SK-N-SH treated with all-trans-retinoic acid at 6 μM for 48 hours (cell line): ENCODE data around the gene CILP.

Experiments
- ATAC-seq: fragments of 200-7000 bp; cut with Tn5 transposase; 3 replicates; pipeline ENCODE4 v1.9.1; 2020; ENCODE audit warnings: mild to moderate bottlenecking, moderate library complexity
- ARNTL ChIP-seq: fragments of 450-650 bp; formaldehyde crosslinking; IDR thresholded peaks from 2 replicates; pipeline ENCODE4 v1.5.0; 2020; ENCODE audit warnings: low read depth, mild to moderate bottlenecking, moderate library complexity, borderline replicate concordance
- BACH2 ChIP-seq: fragments of 250-450 bp; sonication (Bioruptor Pico); IDR thresholded peaks from 2 replicates; pipeline ENCODE4 v1.9.0; 2021; ENCODE audit warnings: mild to moderate bottlenecking, borderline replicate concordance
- CSDC2 ChIP-seq: fragments of 250-450 bp; sonication (Bioruptor Pico); IDR thresholded peaks from 2 replicates; pipeline ENCODE4 v1.5.0; 2020; ENCODE audit warnings: mild to moderate bottlenecking, moderate library complexity
- GLIS3 ChIP-seq: fragments of 250-450 bp; sonication (Bioruptor Pico); IDR thresholded peaks from 2 replicates; pipeline ENCODE4 v1.5.0; 2020; ENCODE audit warnings: mild to moderate bottlenecking, moderate library complexity
- ISL1 ChIP-seq: fragments of 250-450 bp; sonication (Bioruptor Pico); IDR thresholded peaks from 2 replicates; pipeline ENCODE4 v2.1.2; 2022; ENCODE audit warnings: mild to moderate bottlenecking, moderate library complexity
- PPARA ChIP-seq: fragments of 250-450 bp; sonication (Bioruptor Pico); IDR thresholded peaks from 2 replicates; pipeline ENCODE4 v1.5.0; 2020; ENCODE audit warnings: mild to moderate bottlenecking, borderline replicate concordance
- SNAI2 ChIP-seq: fragments of 250-450 bp; sonication (Bioruptor Pico); IDR thresholded peaks from 2 replicates; pipeline ENCODE4 v1.5.0; 2020; ENCODE audit warnings: mild to moderate bottlenecking, moderate library complexity
- TCF4 ChIP-seq: fragments of 250-450 bp; sonication (Bioruptor Pico); IDR thresholded peaks from 2 replicates; pipeline ENCODE4 v1.8.0; 2021; ENCODE audit warnings: mild to moderate bottlenecking, moderate library complexity, borderline replicate concordance
- TOX ChIP-seq: fragments of 250-450 bp; sonication (Bioruptor Pico); IDR thresholded peaks from 2 replicates; pipeline ENCODE4 v1.8.0; 2021; ENCODE audit warnings: mild to moderate bottlenecking, moderate library complexity, borderline replicate concordance
- ZFP3 ChIP-seq: fragments of 250-450 bp; sonication (Bioruptor Pico); IDR thresholded peaks from 2 replicates; pipeline ENCODE4 v1.5.0; 2020; ENCODE audit warnings: mild to moderate bottlenecking, moderate library complexity
- ZNF565 ChIP-seq: fragments of 450-650 bp; formaldehyde crosslinking; conservative IDR thresholded peaks from 2 replicates; pipeline ENCODE4 v1.5.0; 2020; ENCODE audit warnings: low read depth, mild to moderate bottlenecking, moderate library complexity
- ZNF70 ChIP-seq: fragments of 450-650 bp; formaldehyde crosslinking; IDR thresholded peaks from 2 replicates; pipeline ENCODE4 v1.5.0; 2020; ENCODE audit warnings: mild to moderate bottlenecking, moderate library complexity
- ZNF8 ChIP-seq: fragments of 450-650 bp; formaldehyde crosslinking; IDR thresholded peaks from 2 replicates; pipeline ENCODE4 v1.5.0; 2020; ENCODE audit warnings: mild to moderate bottlenecking, moderate library complexity
- TF ChIP-seq, protein P1 (sequence below): fragments of 250-450 bp; sonication (Bioruptor Pico); IDR thresholded peaks from 2 replicates; pipeline ENCODE4 v1.5.0; 2020; ENCODE audit warnings: mild to moderate bottlenecking, moderate library complexity
- TF ChIP-seq, protein P2 (sequence below): fragments of 250-450 bp; sonication (Bioruptor Pico); IDR thresholded peaks from 2 replicates; pipeline ENCODE4 v1.8.0; 2020; ENCODE audit warnings: mild to moderate bottlenecking, moderate library complexity, borderline replicate concordance
- TF ChIP-seq, protein P3 (sequence below): fragments of 250-450 bp; sonication (Bioruptor Pico); IDR thresholded peaks from 2 replicates; pipeline ENCODE4 v1.5.1; 2020; ENCODE audit warnings: low read depth, mild to moderate bottlenecking, moderate library complexity
- TF ChIP-seq, protein P4 (sequence below): fragments of 250-450 bp; sonication (Bioruptor Pico); IDR thresholded peaks from 2 replicates; pipeline ENCODE4 v1.5.1; 2021; ENCODE audit warnings: mild to moderate bottlenecking, moderate library complexity

The CILP gene

DNA sequence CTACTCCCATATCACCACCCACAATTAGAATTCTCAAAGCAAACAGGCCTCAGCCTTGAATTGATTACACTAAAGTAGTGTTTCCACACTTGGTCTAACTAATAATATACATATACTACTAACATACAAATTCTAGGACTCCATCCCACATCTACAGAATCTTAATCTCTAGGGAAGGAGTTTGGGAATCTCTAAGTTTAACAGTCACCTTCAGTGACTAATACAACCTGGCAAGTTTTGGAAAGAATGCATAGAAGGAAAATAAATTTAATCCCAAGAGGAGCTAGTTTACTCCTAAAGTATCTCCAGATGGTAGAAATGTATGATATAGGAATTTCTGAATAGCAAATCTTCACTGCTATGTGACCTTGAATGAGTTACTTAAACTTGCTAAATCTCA lies 35.2 kb downstream of the CILP start:
- TF ChIP-seq, protein P1, sequence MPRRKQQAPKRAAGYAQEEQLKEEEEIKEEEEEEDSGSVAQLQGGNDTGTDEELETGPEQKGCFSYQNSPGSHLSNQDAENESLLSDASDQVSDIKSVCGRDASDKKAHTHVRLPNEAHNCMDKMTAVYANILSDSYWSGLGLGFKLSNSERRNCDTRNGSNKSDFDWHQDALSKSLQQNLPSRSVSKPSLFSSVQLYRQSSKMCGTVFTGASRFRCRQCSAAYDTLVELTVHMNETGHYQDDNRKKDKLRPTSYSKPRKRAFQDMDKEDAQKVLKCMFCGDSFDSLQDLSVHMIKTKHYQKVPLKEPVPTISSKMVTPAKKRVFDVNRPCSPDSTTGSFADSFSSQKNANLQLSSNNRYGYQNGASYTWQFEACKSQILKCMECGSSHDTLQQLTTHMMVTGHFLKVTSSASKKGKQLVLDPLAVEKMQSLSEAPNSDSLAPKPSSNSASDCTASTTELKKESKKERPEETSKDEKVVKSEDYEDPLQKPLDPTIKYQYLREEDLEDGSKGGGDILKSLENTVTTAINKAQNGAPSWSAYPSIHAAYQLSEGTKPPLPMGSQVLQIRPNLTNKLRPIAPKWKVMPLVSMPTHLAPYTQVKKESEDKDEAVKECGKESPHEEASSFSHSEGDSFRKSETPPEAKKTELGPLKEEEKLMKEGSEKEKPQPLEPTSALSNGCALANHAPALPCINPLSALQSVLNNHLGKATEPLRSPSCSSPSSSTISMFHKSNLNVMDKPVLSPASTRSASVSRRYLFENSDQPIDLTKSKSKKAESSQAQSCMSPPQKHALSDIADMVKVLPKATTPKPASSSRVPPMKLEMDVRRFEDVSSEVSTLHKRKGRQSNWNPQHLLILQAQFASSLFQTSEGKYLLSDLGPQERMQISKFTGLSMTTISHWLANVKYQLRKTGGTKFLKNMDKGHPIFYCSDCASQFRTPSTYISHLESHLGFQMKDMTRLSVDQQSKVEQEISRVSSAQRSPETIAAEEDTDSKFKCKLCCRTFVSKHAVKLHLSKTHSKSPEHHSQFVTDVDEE (CRISPR knock-in tag), result no peak
- TF ChIP-seq, all 23 proteins: peak for 0
- no peak for ATAC-seq

DNA sequence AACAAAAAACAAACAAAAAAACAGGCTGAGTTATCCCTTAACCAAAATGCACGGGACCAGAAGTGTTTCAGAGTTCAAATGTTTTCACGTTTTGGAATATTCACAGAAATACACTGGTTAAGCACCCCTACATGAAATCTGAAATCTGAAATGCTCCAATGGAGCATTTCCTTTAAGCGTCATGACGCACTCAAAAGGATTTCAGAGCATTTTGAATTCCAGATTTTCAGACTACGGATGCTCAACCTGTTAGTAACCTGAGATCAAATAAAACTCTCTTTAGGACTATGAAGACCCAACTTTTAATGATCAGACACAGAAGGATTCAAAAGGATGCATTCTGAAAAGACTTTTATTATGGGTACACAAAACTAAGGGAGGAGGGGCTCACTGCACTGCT lies 35.8 kb downstream of the CILP start:
- ATAC-seq, result no peak
- TF ChIP-seq BACH2 (no peak), ZNF565 (CRISPR knock-in tag) (no peak), GLIS3 (CRISPR knock-in tag) (no peak), ZFP3 (CRISPR knock-in tag) (no peak)
- TF ChIP-seq, protein P2, sequence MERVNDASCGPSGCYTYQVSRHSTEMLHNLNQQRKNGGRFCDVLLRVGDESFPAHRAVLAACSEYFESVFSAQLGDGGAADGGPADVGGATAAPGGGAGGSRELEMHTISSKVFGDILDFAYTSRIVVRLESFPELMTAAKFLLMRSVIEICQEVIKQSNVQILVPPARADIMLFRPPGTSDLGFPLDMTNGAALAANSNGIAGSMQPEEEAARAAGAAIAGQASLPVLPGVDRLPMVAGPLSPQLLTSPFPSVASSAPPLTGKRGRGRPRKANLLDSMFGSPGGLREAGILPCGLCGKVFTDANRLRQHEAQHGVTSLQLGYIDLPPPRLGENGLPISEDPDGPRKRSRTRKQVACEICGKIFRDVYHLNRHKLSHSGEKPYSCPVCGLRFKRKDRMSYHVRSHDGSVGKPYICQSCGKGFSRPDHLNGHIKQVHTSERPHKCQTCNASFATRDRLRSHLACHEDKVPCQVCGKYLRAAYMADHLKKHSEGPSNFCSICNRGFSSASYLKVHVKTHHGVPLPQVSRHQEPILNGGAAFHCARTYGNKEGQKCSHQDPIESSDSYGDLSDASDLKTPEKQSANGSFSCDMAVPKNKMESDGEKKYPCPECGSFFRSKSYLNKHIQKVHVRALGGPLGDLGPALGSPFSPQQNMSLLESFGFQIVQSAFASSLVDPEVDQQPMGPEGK (CRISPR knock-in tag), result no peak
- TF ChIP-seq, protein P3, sequence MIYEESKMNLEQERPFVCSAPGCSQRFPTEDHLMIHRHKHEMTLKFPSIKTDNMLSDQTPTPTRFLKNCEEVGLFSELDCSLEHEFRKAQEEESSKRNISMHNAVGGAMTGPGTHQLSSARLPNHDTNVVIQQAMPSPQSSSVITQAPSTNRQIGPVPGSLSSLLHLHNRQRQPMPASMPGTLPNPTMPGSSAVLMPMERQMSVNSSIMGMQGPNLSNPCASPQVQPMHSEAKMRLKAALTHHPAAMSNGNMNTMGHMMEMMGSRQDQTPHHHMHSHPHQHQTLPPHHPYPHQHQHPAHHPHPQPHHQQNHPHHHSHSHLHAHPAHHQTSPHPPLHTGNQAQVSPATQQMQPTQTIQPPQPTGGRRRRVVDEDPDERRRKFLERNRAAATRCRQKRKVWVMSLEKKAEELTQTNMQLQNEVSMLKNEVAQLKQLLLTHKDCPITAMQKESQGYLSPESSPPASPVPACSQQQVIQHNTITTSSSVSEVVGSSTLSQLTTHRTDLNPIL (CRISPR knock-in tag), result no peak
- TF ChIP-seq, protein P1 (CRISPR knock-in tag), result no peak

DNA sequence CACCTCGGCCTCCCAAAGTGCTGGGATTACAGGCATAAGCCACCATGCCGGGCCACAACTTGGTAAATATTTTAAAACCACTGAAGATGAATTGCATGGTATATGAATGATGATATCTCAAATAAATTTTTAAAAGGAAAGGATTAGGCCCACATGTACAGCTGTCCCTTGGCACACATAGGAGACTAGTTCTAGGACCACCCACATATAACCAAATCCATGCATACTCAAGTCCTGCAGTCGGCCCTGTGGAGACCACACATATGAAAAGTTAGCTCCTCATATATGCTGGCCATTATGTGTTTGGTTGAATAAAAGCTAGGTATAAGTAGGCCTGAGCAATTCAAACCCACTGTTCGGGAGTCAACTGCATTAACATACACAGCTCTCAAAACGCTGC lies 36.8 kb downstream of the CILP start:
- no peak for ATAC-seq
- TF ChIP-seq, protein P4, sequence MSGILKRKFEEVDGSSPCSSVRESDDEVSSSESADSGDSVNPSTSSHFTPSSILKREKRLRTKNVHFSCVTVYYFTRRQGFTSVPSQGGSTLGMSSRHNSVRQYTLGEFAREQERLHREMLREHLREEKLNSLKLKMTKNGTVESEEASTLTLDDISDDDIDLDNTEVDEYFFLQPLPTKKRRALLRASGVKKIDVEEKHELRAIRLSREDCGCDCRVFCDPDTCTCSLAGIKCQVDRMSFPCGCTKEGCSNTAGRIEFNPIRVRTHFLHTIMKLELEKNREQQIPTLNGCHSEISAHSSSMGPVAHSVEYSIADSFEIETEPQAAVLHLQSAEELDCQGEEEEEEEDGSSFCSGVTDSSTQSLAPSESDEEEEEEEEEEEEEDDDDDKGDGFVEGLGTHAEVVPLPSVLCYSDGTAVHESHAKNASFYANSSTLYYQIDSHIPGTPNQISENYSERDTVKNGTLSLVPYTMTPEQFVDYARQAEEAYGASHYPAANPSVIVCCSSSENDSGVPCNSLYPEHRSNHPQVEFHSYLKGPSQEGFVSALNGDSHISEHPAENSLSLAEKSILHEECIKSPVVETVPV (CRISPR knock-in tag), result no peak
- TF ChIP-seq, protein P1 (CRISPR knock-in tag), result no peak
- no peak for TF ChIP-seq ZNF70 (CRISPR knock-in tag)
- no peak for TF ChIP-seq ARNTL (CRISPR knock-in tag)
- no peak for TF ChIP-seq TCF4 (CRISPR knock-in tag)

DNA sequence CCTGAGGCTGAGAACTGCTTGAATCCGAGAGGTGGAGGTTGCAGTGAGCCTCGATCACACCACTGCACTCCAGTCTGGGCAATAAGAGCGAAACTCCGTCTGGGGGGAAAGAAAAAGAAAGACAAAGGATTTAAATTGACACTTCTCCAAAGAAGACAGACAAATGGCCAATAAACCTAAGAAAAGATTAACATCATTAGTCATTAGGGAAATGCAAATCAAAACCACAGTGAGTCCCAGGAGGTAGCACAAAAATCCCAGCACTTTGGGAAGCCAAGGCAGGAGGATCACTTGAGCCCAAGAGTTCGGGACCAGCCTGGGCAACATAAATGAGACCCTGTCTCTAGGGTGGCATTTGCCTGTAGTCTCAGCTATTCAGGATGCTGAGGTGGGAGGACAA lies 38.7 kb downstream of the CILP start:
- no peak for ATAC-seq

More for the DNA sequence above, 38.7 kb downstream of the CILP start:
- no peak for TF ChIP-seq ISL1 (CRISPR knock-in tag)
- no peak for TF ChIP-seq PPARA
- TF ChIP-seq SNAI2 (CRISPR knock-in tag), result no peak
- no peak for TF ChIP-seq CSDC2 (CRISPR knock-in tag)
- TF ChIP-seq, protein P3 (CRISPR knock-in tag), result no peak
- TF ChIP-seq ARNTL (CRISPR knock-in tag), result no peak
- TF ChIP-seq TOX, result no peak
- no peak for TF ChIP-seq ZNF8 (CRISPR knock-in tag)
- no peak for TF ChIP-seq ZFP3 (CRISPR knock-in tag)
- no peak for TF ChIP-seq ZNF70 (CRISPR knock-in tag)
